Breast epithelium (tissue), 4 donors: ENCODE results near the gene DLD. TPM values are rescaled to one million over a fixed set of nuclear protein-coding genes. Genes with fewer than 3 reads are reported as not detected.

ENCODE experiments used
- DNase-seq, 2 donors: peaks; one replicate each; pipeline ENCODE4 v3.0.0-alpha.2; 2019; ENCODE audit warnings: low spot score in 2 of 2
- H3K27ac ChIP-seq, 2 donors: fragments of 200-600 bp; sonication (generic) in 1 of 2; one replicate each; pipeline ENCODE4 v1.5.1; 2016 to 2019; ENCODE audit warnings: mild to moderate bottlenecking in 1 of 2
- H3K27me3 ChIP-seq, 2 donors: fragments of 200-600 bp; sonication (generic) in 1 of 2; one replicate each; pipeline versions ENCODE4 v1.5.1 to v1.6.0; 2017 to 2019; ENCODE audit warnings: control low read depth in 1 of 2, mild to moderate bottlenecking in 1 of 2
- H3K36me3 ChIP-seq: fragments of 200-600 bp; one replicate; pipeline ENCODE4 v1.5.1; 2019
- H3K4me1 ChIP-seq, 2 donors: fragments of 200-600 bp; sonication (generic); one replicate each; pipeline ENCODE4 v1.5.1; 2016 to 2019; ENCODE audit warnings: control low read depth in 1 of 2
- H3K4me3 ChIP-seq, 3 donors: fragments of 200-600 bp; sonication (generic); 1 replicate in 2 of 3; 2 replicates in 1 of 3; pipeline ENCODE4 v1.5.1; 2016 to 2019; ENCODE audit warnings: mild to moderate bottlenecking in 3 of 3, moderate library complexity in 2 of 3
- H3K9me3 ChIP-seq, 2 donors: fragments of 200-600 bp; sonication (generic) in 1 of 2; one replicate each; pipeline ENCODE4 v1.5.1; 2016 to 2019; ENCODE audit warnings: control low read depth in 1 of 2
- CTCF ChIP-seq, 3 donors: fragments of 450-650 bp; IDR thresholded peaks; one replicate each; pipeline ENCODE4 v1.5.1; 2016 to 2017; ENCODE audit warnings: antibody characterized with exemption in 3 of 3, mild to moderate bottlenecking in 3 of 3, moderate library complexity in 3 of 3
- POLR2A ChIP-seq: fragments of 450-650 bp; IDR thresholded peaks from one replicate; pipeline ENCODE4 v1.6.1; 2016; ENCODE audit warnings: antibody characterized with exemption, mild to moderate bottlenecking, moderate library complexity
- POLR2AphosphoS5 ChIP-seq, 3 donors: sonication (generic); formaldehyde crosslinking; IDR thresholded peaks; one replicate each; pipeline ENCODE4 v1.6.1; 2017; ENCODE audit warnings: antibody characterized with exemption in 3 of 3
- intact Hi-C: fragments of 100-400 bp; cut with DNase I; formaldehyde crosslinking; loops from one replicate; pipeline ENCODE4 v1.15.1; 2023; ENCODE audit warnings: low total_unique reads
- total RNA-seq, 3 donors: library from RNA; depleted of rRNA; stranded (reverse); fragments of >200 nt; gene quantifications; one replicate each; pipeline ENCODE4 v1.1.0, GENCODE V29; 2016

DLD gene
- total RNA-seq, 3 donors from 2014 or later: 57.5 to 74.1 (median 58.3) TPM

- no peak overlapping the region for H3K27ac ChIP-seq
Observed at GRCh38 chr7:107964510-107964909, 73.5 kb downstream of the DLD start.

GRCh38 chr7:107966711-107967110 lies 75.7 kb downstream of the DLD start:
- Histone ChIP-seq H3K27me3 (no peaks in the 10 kb centered on the region), H3K4me1 (peaks cover 0 to 4% of the 10 kb centered on the region in 2 donors), H3K27ac (peak overlapping the region in 1 of 2 donors; percentile 7), H3K9me3 (no peaks in the 10 kb centered on the region), H3K4me3 (no peak overlapping the region), H3K36me3 (no peaks in the 10 kb centered on the region)
- no peak for TF ChIP-seq CTCF (IDR thresholded peaks at IDR 0.05)
- no peak for TF ChIP-seq POLR2AphosphoS5 (IDR thresholded peaks at IDR 0.05)
- TF ChIP-seq POLR2A: no peak
- intact Hi-C loops: no loop called here
- DNase-seq: no peak

More at GRCh38 chr7:107964510-107964909, 73.5 kb downstream of the DLD start:
- Histone ChIP-seq H3K36me3 (no peaks in the 10 kb centered on the region), H3K4me3 (no peak overlapping the region), H3K9me3 (no peaks in the 10 kb centered on the region), H3K4me1 (no peaks in the 10 kb centered on the region), H3K27me3 (no peaks in the 10 kb centered on the region)
- no peak for DNase-seq
- intact Hi-C loops: no loop called here
- TF ChIP-seq POLR2AphosphoS5 (IDR thresholded peaks at IDR 0.05) (no peak), CTCF (IDR thresholded peaks at IDR 0.05) (no peak)

GRCh38 chr7:107967420-107967819 lies 76.4 kb downstream of the DLD start:
- Histone ChIP-seq H3K27me3 (no peaks in the 10 kb centered on the region), H3K4me3 (no peak overlapping the region), H3K27ac (no peak overlapping the region), H3K9me3 (no peaks in the 10 kb centered on the region), H3K4me1 (peaks cover 0 to 4% of the 10 kb centered on the region in 2 donors), H3K36me3 (no peaks in the 10 kb centered on the region)
- intact Hi-C loops: no loop called here
- DNase-seq: no peak
- TF ChIP-seq POLR2A (no peak), CTCF (IDR thresholded peaks at IDR 0.05) (no peak), POLR2AphosphoS5 (IDR thresholded peaks at IDR 0.05) (no peak)

- no peaks in the 10 kb centered on the region for H3K36me3 ChIP-seq
- TF ChIP-seq POLR2AphosphoS5 (IDR thresholded peaks at IDR 0.05) (no peak), CTCF (IDR thresholded peaks at IDR 0.05) (no peak), POLR2A (no peak)
- H3K4me3 ChIP-seq: no peak overlapping the region
- H3K9me3 ChIP-seq: no peaks in the 10 kb centered on the region
- H3K27ac ChIP-seq: peak overlapping the region in 1 of 2 donors; percentile 35
- H3K4me1 ChIP-seq: peaks cover 0 to 4% of the 10 kb centered on the region in 2 donors
- no peaks in the 10 kb centered on the region for H3K27me3 ChIP-seq
- intact Hi-C loops: no loop called here
- no peak for DNase-seq
Observed at GRCh38 chr7:107968449-107968848, 77.5 kb downstream of the DLD start.

GRCh38 chr7:107969856-107970255 lies 78.9 kb downstream of the DLD start:
- intact Hi-C loops: no loop called here
- Histone ChIP-seq H3K27ac (peak overlapping the region in 1 of 2 donors; percentile 68), H3K27me3 (no peaks in the 10 kb centered on the region), H3K9me3 (no peaks in the 10 kb centered on the region), H3K36me3 (peaks cover 8% of the 10 kb centered on the region), H3K4me3 (no peak overlapping the region), H3K4me1 (peaks cover 0 to 4% of the 10 kb centered on the region in 2 donors)
- TF ChIP-seq POLR2A (no peak), CTCF (IDR thresholded peaks at IDR 0.05) (no peak), POLR2AphosphoS5 (IDR thresholded peaks at IDR 0.05) (no peak)
- DNase-seq: no peak

Other genes with a start within 250 kb of the DLD start
- gene SLC26A4, start 230.4 kb upstream of the DLD start, total RNA-seq: 1 to 10 TPM in 1 of 3 donors, under 1 TPM in 2; 0.44 to 1.3 (median 0.48) TPM
- 10 to 100 TPM; 27.5 to 49.3 (median 30.4) TPM for gene CBLL1, start 147.0 kb upstream of the DLD start, total RNA-seq
- 10 to 100 TPM in 2 of 3 donors, not detected in 1; 13.6 to 36.4 TPM for gene SLC26A3, start 88.0 kb upstream of the DLD start, total RNA-seq
- gene LAMB1, start 112.0 kb downstream of the DLD start, total RNA-seq: 100 to 1,000 TPM; 115 to 324 (median 300) TPM
- under 1 TPM; 0.29 to 0.98 (median 0.48) TPM for gene LAMB4, start 239.2 kb downstream of the DLD start, total RNA-seq